A549 (cell line): Measurements from ENCODE around the gene C6orf163. TPM values are rescaled to one million over a fixed set of nuclear protein-coding genes. Genes with fewer than 3 reads are reported as not detected.

ENCODE experiments used
- ATAC-seq, 2 experiments: fragments of 200-7000 bp in 1 of 2; fragments of >200 bp in 1 of 2; cut with Nextera tagmentation in 1 of 2; cut with Tn5 transposase in 1 of 2; 3 replicates each; pipeline versions ENCODE4 v1.8.0 to v1.9.1; 2018 to 2020; ENCODE audit warnings: mild to moderate bottlenecking in 1 of 2, moderate library complexity in 1 of 2
- CTCF ChIA-PET: fragments of 300-600 bp; sonication (Branson Sonifier 250); formaldehyde crosslinking; extraction: SDS; loops from one replicate; lab custom pipeline; 2021; ENCODE audit warnings: antibody characterized with exemption, inconsistent platforms; lab: Yijun Ruan, JAX
- POLR2A ChIA-PET: fragments of 350-600 bp; formaldehyde crosslinking; extraction: SDS; loops from one replicate; lab custom pipeline; 2021; ENCODE audit warnings: antibody characterized with exemption, inconsistent platforms; lab: Yijun Ruan, JAX
- DNase-seq, 2 experiments: peaks; one replicate each; pipeline versions ENCODE4 v3.0.0 to v3.0.0-alpha.2; 2011 to 2016; ENCODE audit warnings: low read depth in 1 of 2, low spot score in 1 of 2
- FAIRE-seq: peaks from 2 replicates; lab custom pipeline; 2011; peaks lifted over from hg19 to GRCh38; lab: Jason Lieb, UNC
- H3K27ac ChIP-seq, 2 experiments: fragments of >200 bp; sonication (Bioruptor Twin); formaldehyde crosslinking; 3 replicates each; pipeline ENCODE4 v1.5.1; 2016 to 2017
- H3K4me1 ChIP-seq: fragments of >200 bp; sonication (Bioruptor Twin); formaldehyde crosslinking; 3 replicates; pipeline ENCODE4 v1.6.1; 2016
- H3K4me2 ChIP-seq: fragments of >200 bp; sonication (Bioruptor Twin); formaldehyde crosslinking; 3 replicates; pipeline ENCODE4 v1.6.1; 2016
- H3K4me3 ChIP-seq: fragments of >200 bp; sonication (Bioruptor Twin); formaldehyde crosslinking; 3 replicates; pipeline ENCODE4 v1.5.1; 2016
- H3K9me3 ChIP-seq: fragments of >200 bp; sonication (Bioruptor Twin); formaldehyde crosslinking; 3 replicates; pipeline ENCODE4 v1.6.1; 2016
- CEBPB ChIP-seq, 2 experiments: fragments of >200 bp in 1 of 2; sonication (Bioruptor Twin) in 1 of 2; formaldehyde crosslinking in 1 of 2; IDR thresholded peaks; 2 replicates each; pipeline ENCODE4 v1.6.1; 2012 to 2016
- FOXS1 ChIP-seq: fragments of 250-450 bp; sonication (Bioruptor Pico); IDR thresholded peaks from 2 replicates; pipeline ENCODE4 v1.5.0; 2020; ENCODE audit warnings: mild to moderate bottlenecking, moderate library complexity
- GATA3 ChIP-seq: IDR thresholded peaks from 2 replicates; pipeline ENCODE4 v1.6.1; 2012; ENCODE audit warnings: borderline replicate concordance
- HEYL ChIP-seq: fragments of 250-450 bp; sonication (Bioruptor Pico); IDR thresholded peaks from 2 replicates; pipeline ENCODE4 v1.8.0; 2021; ENCODE audit warnings: mild to moderate bottlenecking, moderate library complexity
- HOXB5 ChIP-seq: fragments of 250-450 bp; sonication (Bioruptor Pico); IDR thresholded peaks from 2 replicates; pipeline ENCODE4 v1.5.0; 2020; ENCODE audit warnings: mild to moderate bottlenecking, moderate library complexity
- JUNB ChIP-seq: fragments of >200 bp; sonication (Bioruptor Twin); formaldehyde crosslinking; IDR thresholded peaks from 2 replicates; pipeline ENCODE4 v1.6.1; 2016
- MAZ ChIP-seq: fragments of 150-350 bp; IDR thresholded peaks from 2 replicates; pipeline ENCODE4 v1.6.1; 2014; ENCODE audit warnings: antibody characterized with exemption, low read depth, low read length, borderline replicate concordance
- NFE2L2 ChIP-seq: fragments of 150-350 bp; conservative IDR thresholded peaks from 2 replicates; pipeline ENCODE4 v1.6.1; 2014; ENCODE audit warnings: low read length
- NPAS2 ChIP-seq: fragments of 250-450 bp; sonication (Bioruptor Pico); IDR thresholded peaks from 2 replicates; pipeline ENCODE4 v1.8.0; 2022; ENCODE audit warnings: mild to moderate bottlenecking, moderate library complexity, borderline replicate concordance
- POLR2AphosphoS2 ChIP-seq: conservative IDR thresholded peaks from 2 replicates; pipeline ENCODE4 v1.6.1; 2012; ENCODE audit warnings: low read length, improper control_type of control experiment, inconsistent platforms
- RCOR1 ChIP-seq: fragments of 150-350 bp; IDR thresholded peaks from 2 replicates; pipeline ENCODE4 v1.6.1; 2014; ENCODE audit warnings: antibody characterized with exemption, low read length, low read depth
- RFX5 ChIP-seq: fragments of 450-650 bp; IDR thresholded peaks from 2 replicates; pipeline ENCODE4 v1.7.1; 2014; ENCODE audit warnings: antibody characterized with exemption, mild to moderate bottlenecking, moderate library complexity
- SMC3 ChIP-seq: fragments of >200 bp; sonication (Bioruptor Twin); formaldehyde crosslinking; IDR thresholded peaks from 3 replicates; pipeline ENCODE4 v1.6.1; 2018; ENCODE audit warnings: inconsistent platforms
- TP53 ChIP-seq: fragments of 250-450 bp; sonication (Bioruptor Pico); IDR thresholded peaks from 2 replicates; pipeline ENCODE4 v1.5.0; 2021; ENCODE audit warnings: mild to moderate bottlenecking, moderate library complexity
- ZC3H11A ChIP-seq: fragments of 450-650 bp; IDR thresholded peaks from 2 replicates; pipeline ENCODE4 v1.6.1; 2014; ENCODE audit warnings: antibody characterized with exemption, mild to moderate bottlenecking
- ZFP36 ChIP-seq: fragments of 450-650 bp; IDR thresholded peaks from 2 replicates; pipeline ENCODE4 v1.6.1; 2014; ENCODE audit warnings: borderline replicate concordance; ENCODE audit not compliant: partially characterized antibody
- ZSCAN20 ChIP-seq: fragments of 250-450 bp; sonication (Bioruptor Pico); IDR thresholded peaks from 2 replicates; pipeline ENCODE4 v1.8.0; 2022; ENCODE audit warnings: mild to moderate bottlenecking, moderate library complexity
- WGBS: methylation state at CpG from one replicate; pipeline ENCODE4 v1.1.6; 2017; ENCODE audit errors: missing lambda C conversion rate; 5-methylcytosine and 5-hydroxymethylcytosine counted together
- polyA plus RNA-seq, 4 experiments: library from polyadenylated mRNA; depleted of rRNA in 3 of 4; stranded (reverse); fragments of >200 nt; fragmentation: RNase III in 1 of 4; extraction: RNeasy Plus Mini Kit Qiagen cat#74134 plus additional on column Dnase treatment in 1 of 4; gene quantifications; 2 replicates in 3 of 4; 3 replicates in 1 of 4; pipeline ENCODE4 v1.2.3, GENCODE V29; 2011 to 2017
- TF ChIP-seq, protein P1 (sequence below): IDR thresholded peaks from 2 replicates; pipeline ENCODE4 v1.6.1; 2012; ENCODE audit warnings: low read depth, borderline replicate concordance
- TF ChIP-seq, protein P2 (sequence below): IDR thresholded peaks from 2 replicates; pipeline ENCODE4 v1.6.1; 2012
- TF ChIP-seq, protein P3 (sequence below): IDR thresholded peaks from 2 replicates; pipeline ENCODE4 v1.6.1; 2012
- TF ChIP-seq, protein P4 (sequence below): fragments of 450-650 bp; IDR thresholded peaks from 2 replicates; pipeline ENCODE4 v1.6.1; 2014; ENCODE audit warnings: antibody characterized with exemption

Gene C6orf163
- polyA plus RNA-seq, 2 of the 4 experiments (the other 2 are of a cell fraction), result 0.39 to 0.44 TPM

- no peak overlapping the region for H3K27ac ChIP-seq
- TF ChIP-seq ZC3H11A, result no peak
- no peak for ATAC-seq
- no peaks in the 10 kb centered on the region for H3K4me1 ChIP-seq
- H3K4me3 ChIP-seq, result no peak overlapping the region
- POLR2A ChIA-PET, result no interaction called here
- no peak overlapping the region for H3K4me2 ChIP-seq
- no peaks in the 10 kb centered on the region for H3K9me3 ChIP-seq
- FAIRE-seq, result no peak
- CTCF ChIA-PET, result interaction anchor here (0.6 kb wide), 1 partner anchor 654 kb away, joined by 3 read pairs; no protein-coding TSS in a partner anchor
- DNase-seq, result no peak
Measured at GRCh38 chr6:87330961-87331360, 13.7 kb upstream of the C6orf163 start.

DNA sequence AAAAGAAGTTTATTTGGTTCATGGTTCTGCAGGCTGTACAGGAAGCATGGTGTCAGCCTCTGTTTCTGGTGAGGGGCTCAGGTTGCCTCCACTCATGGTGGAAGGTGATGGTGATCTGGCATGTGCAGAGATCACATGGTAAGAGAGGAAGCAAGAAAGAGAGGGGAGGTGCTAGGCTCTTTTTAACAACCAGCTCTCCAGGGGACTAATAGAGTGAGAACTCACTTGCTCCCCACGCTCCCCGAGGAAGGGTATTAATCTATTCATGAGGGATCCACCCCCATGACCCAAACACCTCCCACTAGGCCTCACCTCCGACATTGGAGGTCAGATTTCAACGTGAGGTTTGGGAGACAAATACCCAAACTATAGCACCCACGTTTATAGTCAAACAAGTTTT, 11.6 kb upstream of the C6orf163 start:
- TF ChIP-seq, protein P1, sequence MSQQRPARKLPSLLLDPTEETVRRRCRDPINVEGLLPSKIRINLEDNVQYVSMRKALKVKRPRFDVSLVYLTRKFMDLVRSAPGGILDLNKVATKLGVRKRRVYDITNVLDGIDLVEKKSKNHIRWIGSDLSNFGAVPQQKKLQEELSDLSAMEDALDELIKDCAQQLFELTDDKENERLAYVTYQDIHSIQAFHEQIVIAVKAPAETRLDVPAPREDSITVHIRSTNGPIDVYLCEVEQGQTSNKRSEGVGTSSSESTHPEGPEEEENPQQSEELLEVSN, result no peak
- TF ChIP-seq, protein P2, sequence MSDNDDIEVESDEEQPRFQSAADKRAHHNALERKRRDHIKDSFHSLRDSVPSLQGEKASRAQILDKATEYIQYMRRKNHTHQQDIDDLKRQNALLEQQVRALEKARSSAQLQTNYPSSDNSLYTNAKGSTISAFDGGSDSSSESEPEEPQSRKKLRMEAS, result no peak
- TF ChIP-seq, protein P3, sequence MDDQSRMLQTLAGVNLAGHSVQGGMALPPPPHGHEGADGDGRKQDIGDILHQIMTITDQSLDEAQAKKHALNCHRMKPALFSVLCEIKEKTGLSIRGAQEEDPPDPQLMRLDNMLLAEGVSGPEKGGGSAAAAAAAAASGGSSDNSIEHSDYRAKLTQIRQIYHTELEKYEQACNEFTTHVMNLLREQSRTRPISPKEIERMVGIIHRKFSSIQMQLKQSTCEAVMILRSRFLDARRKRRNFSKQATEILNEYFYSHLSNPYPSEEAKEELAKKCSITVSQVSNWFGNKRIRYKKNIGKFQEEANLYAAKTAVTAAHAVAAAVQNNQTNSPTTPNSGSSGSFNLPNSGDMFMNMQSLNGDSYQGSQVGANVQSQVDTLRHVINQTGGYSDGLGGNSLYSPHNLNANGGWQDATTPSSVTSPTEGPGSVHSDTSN, result no peak
- TF ChIP-seq JUNB (no peak), MAZ (no peak), ZSCAN20 (no peak), HOXB5 (CRISPR knock-in tag) (no peak), NPAS2 (CRISPR knock-in tag) (no peak)
- TF ChIP-seq, all 56 proteins: peak for 0
- H3K4me1 ChIP-seq, result no peaks in the 10 kb centered on the region
- H3K4me3 ChIP-seq, result no peak overlapping the region
- FAIRE-seq (no peak), ATAC-seq (no peak), DNase-seq (no peak)
- 89% methylated on average over 5 of the region's 5 CpGs for WGBS
- H3K4me2 ChIP-seq, result no peak overlapping the region
- H3K9me3 ChIP-seq, result no peaks in the 10 kb centered on the region
- no peak overlapping the region for H3K27ac ChIP-seq
- CTCF ChIA-PET, result no interaction called here
- POLR2A ChIA-PET, result no interaction called here

DNA sequence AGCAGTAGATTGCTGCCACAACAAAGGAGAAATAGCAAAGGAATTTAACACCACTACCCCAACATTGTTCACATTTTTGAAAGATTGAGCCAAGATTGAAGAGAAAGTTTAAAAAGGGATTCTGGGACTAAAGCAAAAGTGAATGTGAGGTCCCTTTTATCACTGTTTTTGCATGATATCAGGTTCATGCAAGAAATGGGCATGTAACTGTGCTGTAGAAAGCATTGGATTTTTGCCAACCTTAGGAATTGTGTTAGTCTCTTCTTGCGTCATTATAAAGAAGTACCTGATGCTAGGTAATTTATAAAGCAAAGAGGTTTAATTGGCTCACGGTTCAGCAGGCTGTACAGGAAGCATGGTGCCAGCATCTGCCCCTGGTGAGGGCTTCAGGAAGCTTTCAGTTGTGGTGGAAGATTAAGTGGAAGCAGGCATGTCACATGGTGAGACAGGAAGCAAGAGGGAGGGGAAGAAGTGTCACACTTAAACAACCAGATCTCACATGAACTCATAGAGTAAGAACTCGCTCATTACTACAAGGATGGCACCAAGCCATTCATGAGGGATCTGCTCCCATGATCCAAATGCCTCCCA, 10.9 kb upstream of the C6orf163 start:
- Histone ChIP-seq H3K4me2 (no peak overlapping the region), H3K4me3 (no peak overlapping the region), H3K27ac (no peak overlapping the region), H3K9me3 (no peaks in the 10 kb centered on the region), H3K4me1 (no peaks in the 10 kb centered on the region)
- no peak for FAIRE-seq
- DNase-seq, result no peak
- 98% methylated on average over 3 of the region's 3 CpGs for WGBS
- TF ChIP-seq, protein P1, result no peak
- no peak for TF ChIP-seq GATA3
- no peak for TF ChIP-seq TP53 (CRISPR knock-in tag)
- TF ChIP-seq RCOR1, result no peak
- TF ChIP-seq SMC3, result no peak
- no peak for TF ChIP-seq HEYL (CRISPR knock-in tag)
- TF ChIP-seq FOXS1 (CRISPR knock-in tag), result no peak
- no peak for TF ChIP-seq CEBPB (IDR thresholded peaks at IDR 0.05)
- TF ChIP-seq, protein P4, sequence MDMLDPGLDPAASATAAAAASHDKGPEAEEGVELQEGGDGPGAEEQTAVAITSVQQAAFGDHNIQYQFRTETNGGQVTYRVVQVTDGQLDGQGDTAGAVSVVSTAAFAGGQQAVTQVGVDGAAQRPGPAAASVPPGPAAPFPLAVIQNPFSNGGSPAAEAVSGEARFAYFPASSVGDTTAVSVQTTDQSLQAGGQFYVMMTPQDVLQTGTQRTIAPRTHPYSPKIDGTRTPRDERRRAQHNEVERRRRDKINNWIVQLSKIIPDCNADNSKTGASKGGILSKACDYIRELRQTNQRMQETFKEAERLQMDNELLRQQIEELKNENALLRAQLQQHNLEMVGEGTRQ, result no peak
- no peak for TF ChIP-seq ZFP36
- no peak for TF ChIP-seq POLR2AphosphoS2
- TF ChIP-seq NFE2L2, result no peak
- TF ChIP-seq RFX5, result no peak
- POLR2A ChIA-PET, result no interaction called here
- CTCF ChIA-PET, result no interaction called here
- no peak for ATAC-seq
